Progenitor cell of endocrine pancreas (in vitro differentiated cells): ENCODE results near the gene ZDHHC11B. TPM values are rescaled to one million over a fixed set of nuclear protein-coding genes. Genes with fewer than 3 reads are reported as not detected.
A peak's percentile ranks its signal among the peaks of the same experiment; 100 is the strongest.

Source experiments
- DNase-seq: peaks from one replicate; pipeline ENCODE4 v3.0.0; 2021; ENCODE audit warnings: low spot score; ENCODE audit not compliant: unreplicated experiment
- H3K27ac Mint-ChIP-seq: 2 replicates; pipeline ENCODE4 v1.8.0; 2021; ENCODE audit warnings: mild to moderate bottlenecking, moderate library complexity, mixed read lengths
- H3K27me3 Mint-ChIP-seq: 2 replicates; pipeline ENCODE4 v1.8.0; 2021; ENCODE audit warnings: mixed read lengths
- H3K36me3 Mint-ChIP-seq: 2 replicates; pipeline ENCODE4 v1.8.0; 2022; ENCODE audit warnings: mixed read lengths; ENCODE audit not compliant: insufficient read depth
- H3K4me1 Mint-ChIP-seq: 2 replicates; pipeline ENCODE4 v1.8.0; 2021; ENCODE audit warnings: low read depth, mixed read lengths
- H3K4me3 Mint-ChIP-seq: 2 replicates; pipeline ENCODE4 v1.8.0; 2021; ENCODE audit warnings: low read depth, mild to moderate bottlenecking, moderate library complexity, mixed read lengths
- H3K9me3 Mint-ChIP-seq: 2 replicates; pipeline ENCODE4 v1.8.0; 2021; ENCODE audit warnings: low read depth, mixed read lengths
- total RNA-seq: library from RNA; stranded (reverse); gene quantifications from 2 replicates; pipeline ENCODE4 v1.2.1, GENCODE V29; 2021
- TF ChIP-seq, protein P1 (sequence below): fragments of 200-600 bp; sonication (generic); IDR thresholded peaks from one replicate; pipeline ENCODE4 v1.5.0; 2021; ENCODE audit warnings: antibody characterized with exemption, mild to moderate bottlenecking; ENCODE audit not compliant: unreplicated experiment

ZDHHC11B gene
- total RNA-seq, 1 donor from 2014 or later = 8.7 TPM

DNA sequence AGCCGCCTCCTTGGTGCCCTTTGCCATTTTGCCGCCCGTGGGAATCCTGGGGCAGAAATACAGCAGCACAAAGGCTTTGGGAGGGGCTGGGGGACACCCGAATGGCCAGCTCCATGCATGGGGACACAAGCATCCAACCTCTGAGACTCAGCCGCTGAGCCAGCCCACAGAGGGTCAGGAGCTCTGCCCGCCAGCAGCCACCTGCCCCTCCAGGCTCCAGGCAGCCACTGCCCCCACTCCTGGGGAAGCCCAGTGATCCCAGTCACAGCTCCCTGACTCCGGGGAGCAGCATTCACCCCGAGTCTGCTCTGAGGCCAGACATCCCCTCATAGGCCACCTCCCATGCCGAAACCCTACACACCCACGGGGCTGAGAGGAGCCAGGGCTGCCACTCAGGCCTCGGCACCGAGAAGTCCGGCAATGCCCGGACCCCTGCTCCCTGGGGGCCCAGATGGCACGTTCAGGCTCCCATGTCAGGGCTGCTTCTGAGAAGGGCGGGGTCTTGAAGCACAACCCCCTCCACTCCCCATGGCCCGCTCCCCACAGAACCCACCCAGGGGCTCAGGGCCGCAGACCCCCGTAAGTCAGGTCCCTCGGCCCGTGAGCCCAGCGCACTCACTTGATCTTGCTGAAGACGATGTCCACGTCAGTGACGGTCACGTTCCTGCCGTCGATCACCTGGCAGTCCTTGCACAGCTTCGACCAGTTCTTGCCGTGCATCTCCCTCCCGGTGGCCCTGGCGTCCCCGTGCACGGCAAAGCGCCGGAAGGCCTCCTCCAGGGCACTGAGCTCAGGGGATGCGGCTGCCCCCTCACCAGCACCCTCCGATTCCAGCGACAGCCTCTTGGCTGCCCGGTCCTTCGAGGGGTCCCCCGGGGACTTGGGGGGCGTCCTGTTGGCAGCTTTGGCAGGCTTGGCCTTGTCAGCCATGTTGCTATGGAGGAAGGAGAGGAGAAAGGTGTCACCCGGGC lies 107.1 kb downstream of the ZDHHC11B start:
- H3K4me1 Mint-ChIP-seq = peaks cover 6% of the 10 kb centered on the region

DNA sequence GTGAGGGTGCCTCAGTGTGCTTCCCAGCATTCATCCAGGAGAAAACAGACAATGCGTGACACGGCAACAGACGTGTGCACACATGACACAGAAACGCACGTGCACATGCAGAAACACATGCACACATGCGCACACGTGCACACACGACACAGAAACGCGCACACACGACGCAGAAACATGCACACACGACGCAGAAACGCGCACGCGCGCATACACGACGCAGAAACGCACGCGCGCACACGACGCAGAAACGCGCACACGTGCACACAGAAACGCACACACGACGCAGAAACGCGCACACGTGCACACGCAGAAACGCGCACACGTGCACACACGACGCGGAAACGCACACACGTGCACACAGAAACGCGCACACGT lies 107.8 kb downstream of the ZDHHC11B start:
- H3K9me3 Mint-ChIP-seq = no peaks in the 10 kb centered on the region

More for the DNA sequence above, 107.1 kb downstream of the ZDHHC11B start:
- TF ChIP-seq, protein P1, sequence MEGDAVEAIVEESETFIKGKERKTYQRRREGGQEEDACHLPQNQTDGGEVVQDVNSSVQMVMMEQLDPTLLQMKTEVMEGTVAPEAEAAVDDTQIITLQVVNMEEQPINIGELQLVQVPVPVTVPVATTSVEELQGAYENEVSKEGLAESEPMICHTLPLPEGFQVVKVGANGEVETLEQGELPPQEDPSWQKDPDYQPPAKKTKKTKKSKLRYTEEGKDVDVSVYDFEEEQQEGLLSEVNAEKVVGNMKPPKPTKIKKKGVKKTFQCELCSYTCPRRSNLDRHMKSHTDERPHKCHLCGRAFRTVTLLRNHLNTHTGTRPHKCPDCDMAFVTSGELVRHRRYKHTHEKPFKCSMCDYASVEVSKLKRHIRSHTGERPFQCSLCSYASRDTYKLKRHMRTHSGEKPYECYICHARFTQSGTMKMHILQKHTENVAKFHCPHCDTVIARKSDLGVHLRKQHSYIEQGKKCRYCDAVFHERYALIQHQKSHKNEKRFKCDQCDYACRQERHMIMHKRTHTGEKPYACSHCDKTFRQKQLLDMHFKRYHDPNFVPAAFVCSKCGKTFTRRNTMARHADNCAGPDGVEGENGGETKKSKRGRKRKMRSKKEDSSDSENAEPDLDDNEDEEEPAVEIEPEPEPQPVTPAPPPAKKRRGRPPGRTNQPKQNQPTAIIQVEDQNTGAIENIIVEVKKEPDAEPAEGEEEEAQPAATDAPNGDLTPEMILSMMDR = no peak
- Mint-ChIP-seq H3K4me3 (no peak overlapping the region), H3K36me3 (no peaks in the 10 kb centered on the region), H3K27ac (no peak overlapping the region), H3K27me3 (peaks cover 11% of the 10 kb centered on the region), H3K9me3 (no peaks in the 10 kb centered on the region)
- DNase-seq = no peak

DNA sequence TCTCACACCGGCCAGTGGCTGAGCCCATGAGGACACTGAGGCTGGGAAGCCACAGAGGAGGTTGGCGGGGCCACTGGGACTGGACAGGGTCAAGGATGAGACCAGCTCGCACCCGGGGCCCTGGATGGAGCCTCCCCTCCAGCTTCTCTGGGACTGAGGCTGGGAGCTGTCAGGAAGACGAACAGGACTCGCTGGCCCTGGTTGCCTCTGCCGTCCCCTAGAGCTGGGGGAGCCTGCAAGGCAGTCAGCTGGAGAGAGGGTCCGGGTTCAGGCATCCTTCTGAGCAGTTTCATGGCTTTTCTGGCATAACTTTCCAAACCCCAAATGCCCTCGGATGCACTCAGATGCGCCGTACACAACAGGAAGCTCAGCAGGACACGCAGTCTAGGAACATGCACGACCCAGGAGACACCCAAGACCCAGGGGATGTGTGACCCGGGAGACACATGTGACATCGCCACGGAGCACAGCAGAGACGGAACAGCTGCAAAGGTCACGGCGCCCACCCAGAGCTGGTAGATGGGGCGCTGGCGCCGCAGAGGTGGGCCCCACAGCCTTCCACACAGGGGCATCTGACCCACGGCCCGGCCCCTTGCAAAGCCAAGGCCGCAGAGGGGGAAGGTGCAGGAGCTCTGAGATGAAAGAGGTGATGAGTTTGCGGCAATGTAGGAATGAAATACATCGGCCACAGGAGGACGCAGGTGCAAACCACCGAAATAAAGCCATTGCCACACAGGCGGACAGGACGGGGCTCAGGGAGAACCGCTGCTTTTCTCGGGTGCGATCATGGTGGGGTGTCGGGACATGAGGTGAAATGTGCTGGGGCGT lies 108.4 kb downstream of the ZDHHC11B start:
- H3K27ac Mint-ChIP-seq = peak overlapping the region; percentile 74

More for the DNA sequence above, 107.8 kb downstream of the ZDHHC11B start:
- Mint-ChIP-seq H3K4me3 (no peak overlapping the region), H3K4me1 (peaks cover 7% of the 10 kb centered on the region), H3K27ac (no peak overlapping the region), H3K36me3 (no peaks in the 10 kb centered on the region), H3K27me3 (peaks cover 11% of the 10 kb centered on the region)
- TF ChIP-seq, protein P1 = no peak
- no peak for DNase-seq

DNA sequence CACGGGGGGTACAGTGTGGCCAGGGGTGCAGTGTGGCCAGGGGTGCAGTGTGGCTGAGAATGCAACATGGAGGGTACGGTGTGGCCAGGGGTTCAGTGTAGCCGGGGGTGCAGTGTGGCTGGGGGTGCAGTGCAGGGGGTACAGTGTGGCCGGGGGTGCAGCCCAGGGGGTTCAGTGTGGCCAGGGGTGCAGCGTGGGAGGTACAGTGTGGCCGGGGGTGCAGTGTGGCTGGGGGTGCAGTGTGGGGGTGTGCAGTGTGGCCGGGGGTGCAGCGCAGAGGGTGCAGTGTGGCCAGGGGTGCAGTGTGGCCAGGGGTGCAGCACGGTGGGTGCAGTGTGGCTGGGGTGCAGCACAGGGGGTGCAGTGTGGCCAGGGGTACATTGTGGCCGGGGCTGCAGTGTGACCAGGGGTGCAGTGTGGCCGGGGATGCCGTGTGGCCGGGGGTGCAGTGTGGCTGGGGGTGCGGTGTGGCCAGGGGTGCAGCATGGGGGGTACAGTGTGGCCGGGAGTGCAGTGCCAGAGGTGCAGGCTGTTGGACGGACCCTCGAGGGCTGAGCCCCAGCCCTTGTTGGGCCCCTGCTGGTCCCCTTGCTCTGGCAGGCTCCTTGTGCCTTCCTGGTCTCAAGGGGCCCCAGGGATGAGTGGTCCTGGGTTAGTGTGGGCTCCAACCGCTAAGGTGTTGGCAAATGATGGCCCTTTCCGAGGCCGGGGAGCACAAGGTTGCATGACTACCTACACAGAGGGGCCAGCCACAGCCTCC lies 109.2 kb downstream of the ZDHHC11B start:
- Mint-ChIP-seq H3K36me3 (no peaks in the 10 kb centered on the region), H3K4me3 (no peak overlapping the region), H3K27ac (no peak overlapping the region), H3K4me1 (peaks cover 7% of the 10 kb centered on the region), H3K27me3 (peaks cover 9% of the 10 kb centered on the region), H3K9me3 (no peaks in the 10 kb centered on the region)
- TF ChIP-seq, protein P1 = no peak
- DNase-seq = no peak

More for the DNA sequence above, 108.4 kb downstream of the ZDHHC11B start:
- Mint-ChIP-seq H3K36me3 (no peaks in the 10 kb centered on the region), H3K9me3 (no peaks in the 10 kb centered on the region), H3K27me3 (peaks cover 11% of the 10 kb centered on the region), H3K4me1 (peaks cover 7% of the 10 kb centered on the region), H3K4me3 (no peak overlapping the region)
- TF ChIP-seq, protein P1 = no peak
- DNase-seq = no peak

DNA sequence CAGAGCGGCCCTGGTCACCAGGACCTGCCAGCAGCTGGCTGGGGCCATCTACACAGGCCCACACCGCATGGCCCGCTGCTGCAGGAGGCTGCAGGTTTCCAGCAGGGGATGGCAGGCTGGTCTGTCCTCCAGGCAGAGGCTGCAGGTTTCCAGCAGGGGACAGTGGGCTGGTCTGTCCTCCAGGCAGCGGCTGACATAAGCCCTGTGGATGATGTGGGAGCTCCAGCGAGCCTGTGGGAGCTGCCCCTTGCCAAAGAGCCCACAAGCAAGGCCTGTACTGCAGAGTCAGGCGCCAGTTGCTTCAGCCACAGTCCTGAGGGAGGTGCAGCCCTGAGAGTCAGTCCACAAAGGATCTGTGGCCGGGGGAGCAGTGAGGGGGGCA lies 109.9 kb downstream of the ZDHHC11B start:
- Mint-ChIP-seq H3K36me3 (no peaks in the 10 kb centered on the region), H3K4me3 (no peak overlapping the region), H3K27me3 (peaks cover 9% of the 10 kb centered on the region), H3K27ac (no peak overlapping the region), H3K9me3 (no peaks in the 10 kb centered on the region), H3K4me1 (peaks cover 7% of the 10 kb centered on the region)
- DNase-seq = no peak
- TF ChIP-seq, protein P1 = no peak
